ENCODE measurements around the gene ARPC3.
"Not testable (repeated sequence)": the region's sequence is repeated elsewhere in the genome, so short reads cannot be mapped to it uniquely, and the experiment has no call there.

Gene ARPC3

DNA sequence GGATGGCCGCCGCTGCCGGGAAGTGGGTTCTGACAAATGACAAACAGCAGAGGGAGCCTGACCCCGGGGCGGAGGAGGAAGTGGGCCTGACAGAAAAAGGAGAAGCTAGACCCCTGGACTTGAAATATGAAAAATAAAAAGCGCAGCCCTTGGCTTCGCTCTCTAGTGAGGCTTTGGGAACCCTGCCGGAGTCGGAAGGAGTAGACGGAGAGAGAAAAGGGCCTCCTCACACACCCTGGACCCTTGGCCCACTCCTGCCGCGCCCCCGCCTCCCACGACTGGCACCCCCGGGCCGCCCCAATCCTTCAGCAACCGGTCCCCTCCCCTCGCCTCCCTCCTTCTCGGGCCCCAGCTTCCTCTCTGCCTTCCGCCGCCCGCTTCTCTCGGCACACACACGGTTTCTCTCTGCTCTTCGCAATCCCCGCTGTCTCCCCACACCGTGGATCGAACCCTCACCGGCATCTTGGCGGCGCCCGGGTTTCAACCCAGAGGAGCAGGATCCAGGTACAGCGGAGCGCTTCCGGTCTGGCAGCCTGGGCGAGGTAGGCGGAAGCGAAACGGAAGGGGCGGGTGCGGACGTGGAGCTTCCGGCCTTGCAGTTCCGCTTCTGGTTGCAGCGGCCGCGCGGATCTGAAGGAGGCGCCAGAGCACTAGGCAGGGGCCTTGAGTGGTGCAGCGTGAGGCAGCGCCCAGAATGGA, at the start of gene ARPC3:
ARPC3 (minus strand) TSS at position 539 of the 699 bp plus-strand sequence; CDS start at position 462, 77 bp downstream.
- DNase-seq = peak; percentile 89

DNA sequence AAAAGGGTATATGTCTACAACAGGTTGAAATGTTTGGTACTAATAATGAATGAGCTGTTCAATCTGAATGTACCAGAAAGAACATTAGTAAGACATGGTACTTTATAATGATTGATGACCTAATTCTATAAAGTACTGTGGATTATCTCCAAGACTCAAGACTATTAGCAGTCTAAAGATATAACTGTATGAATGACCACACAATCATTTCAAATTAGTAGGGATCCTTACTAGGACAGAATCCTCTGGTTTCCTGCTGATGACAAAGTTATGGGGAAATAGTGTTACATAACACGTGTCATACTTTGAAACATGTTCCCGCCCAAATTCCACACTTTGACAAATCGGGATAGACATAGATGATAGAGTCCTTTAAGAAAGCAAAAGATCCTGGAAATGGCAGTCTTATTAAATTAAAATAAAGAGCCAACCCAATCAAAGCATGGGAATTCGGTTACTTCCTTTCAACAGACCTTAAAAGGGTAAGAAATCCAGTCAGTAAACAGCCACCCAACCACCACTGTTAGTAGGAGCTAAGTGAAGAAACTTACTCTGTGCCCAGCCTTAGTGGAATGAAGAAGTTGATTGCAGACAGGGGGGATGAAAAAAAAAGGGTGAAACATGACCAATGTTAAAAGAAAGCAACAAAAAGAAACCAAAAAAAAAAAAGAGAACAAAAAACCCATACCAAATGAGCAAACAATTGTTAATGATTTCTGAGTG, 49.0 kb upstream of the ARPC3 start:
- no peak for DNase-seq

GRCh38 chr12:110475426-110475825, 25.3 kb upstream of the ARPC3 start:
- DNase-seq = no peak

GRCh38 chr12:110468214-110469048, 18.3 kb upstream of the ARPC3 start, which contains the start of the genes FAM216A and GPN3:
TSS of gene FAM216A (plus strand) at chr12:110468845. CDS start at chr12:110468876, 31 bp downstream.
TSS of gene GPN3 (minus strand) at chr12:110468257. CDS start at chr12:110468203, 54 bp downstream.
- peak; percentile 99 for DNase-seq

GRCh38 chr12:110467847-110468213, 17.7 kb upstream of the ARPC3 start:
- DNase-seq = no peak

DNA sequence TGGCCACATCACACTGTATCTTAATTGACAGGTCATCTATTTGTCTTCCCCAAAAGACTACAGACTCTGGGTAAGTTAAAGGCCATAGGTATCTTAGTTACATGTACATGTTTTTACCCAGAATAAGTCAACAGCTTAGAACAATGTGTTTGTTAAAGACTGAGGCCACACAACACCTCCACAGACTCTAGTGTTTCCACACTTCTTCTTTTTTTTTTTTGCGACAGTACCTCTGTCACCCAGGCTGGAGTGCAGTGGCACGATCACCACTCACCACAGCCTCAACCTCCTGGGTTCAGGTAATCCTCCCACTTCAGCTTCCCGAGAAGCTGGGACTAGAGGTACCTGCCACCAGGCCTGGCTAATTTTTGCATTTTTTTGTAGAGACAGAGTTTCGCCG, 16.7 kb upstream of the ARPC3 start:
- DNase-seq = no peak

DNA sequence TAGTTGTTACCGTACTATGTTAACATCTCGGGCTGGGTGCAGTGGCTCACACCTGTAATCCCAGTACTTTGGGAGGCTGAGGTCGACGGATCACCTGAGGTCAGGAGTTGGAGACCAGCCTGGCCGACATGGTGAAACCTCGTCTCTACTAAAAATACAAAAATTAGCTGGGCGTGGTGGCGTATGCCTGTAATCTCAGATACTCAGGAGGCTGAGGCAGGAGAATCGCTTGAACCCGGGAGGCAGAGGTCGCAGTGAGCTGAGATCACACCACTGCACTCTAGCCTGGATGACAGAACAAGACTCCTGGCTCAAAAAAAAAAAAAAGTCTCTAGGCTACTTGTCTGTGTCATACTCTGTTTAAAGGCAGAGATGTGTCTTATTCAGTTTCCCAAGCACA, 15.6 kb upstream of the ARPC3 start:
- DNase-seq = not testable (repeated sequence)

DNA sequence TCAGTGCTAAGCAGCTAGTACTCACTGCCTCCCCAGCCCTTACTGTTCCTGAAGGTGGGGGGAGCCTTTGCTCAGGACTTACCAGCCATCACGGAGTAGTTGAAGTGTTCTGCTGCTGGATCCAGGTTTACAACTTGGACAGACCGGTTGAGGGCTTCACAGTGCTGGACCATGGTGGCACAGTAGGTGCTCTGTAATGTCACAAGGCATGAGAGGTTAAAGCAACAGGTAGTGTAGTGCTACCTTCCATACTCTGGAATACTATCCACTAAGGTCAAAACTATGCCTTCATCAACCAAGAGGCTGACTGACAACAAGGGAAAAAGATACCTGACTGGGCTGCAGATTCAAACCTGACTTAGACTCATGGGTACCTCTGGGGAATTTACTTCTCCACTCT, 14.9 kb upstream of the ARPC3 start:
- no peak for DNase-seq

GRCh38 chr12:110461189-110461588, 11.1 kb upstream of the ARPC3 start:
- not testable (repeated sequence) for DNase-seq

GRCh38 chr12:110458756-110459155, 8.6 kb upstream of the ARPC3 start:
- no peak for DNase-seq

- DNase-seq = no peak
These were observed 3.6 kb upstream of the ARPC3 start for GRCh38 chr12:110453569-110454296.

GRCh38 chr12:110451263-110451662, 1.1 kb upstream of the ARPC3 start:
- DNase-seq = no peak

GRCh38 chr12:110444455-110444854, 5.7 kb downstream of the ARPC3 start:
- no peak for DNase-seq

GRCh38 chr12:110436231-110436630, 13.9 kb downstream of the ARPC3 start:
- DNase-seq = no peak

DNA sequence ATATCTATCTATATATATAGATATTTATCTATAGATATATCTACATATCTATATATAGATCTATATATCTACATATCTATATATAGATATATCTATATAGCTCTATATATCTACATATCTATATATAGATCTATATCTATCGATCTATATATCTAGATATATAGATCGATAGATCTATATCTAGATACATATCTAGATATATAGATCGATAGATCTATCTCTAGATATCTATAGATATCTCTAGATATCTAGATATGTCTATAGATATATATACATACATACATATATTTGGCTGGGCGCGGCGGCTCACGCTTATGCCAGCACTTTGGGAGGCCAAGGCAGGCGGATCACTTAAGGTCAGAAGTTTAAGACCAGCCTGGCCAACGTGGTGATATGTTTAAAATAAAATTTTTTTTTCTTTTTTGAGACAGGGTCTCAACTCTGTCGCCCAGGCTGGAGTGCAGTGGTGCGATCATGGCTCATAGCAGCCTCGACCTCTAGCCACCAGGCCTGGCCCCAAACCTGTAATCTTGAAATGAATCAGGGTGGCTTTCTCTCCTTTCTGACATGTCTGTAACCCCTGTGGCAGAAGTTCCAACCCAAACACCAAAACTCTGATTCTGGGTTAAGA, 18.1 kb downstream of the ARPC3 start:
- DNase-seq = no peak

DNA sequence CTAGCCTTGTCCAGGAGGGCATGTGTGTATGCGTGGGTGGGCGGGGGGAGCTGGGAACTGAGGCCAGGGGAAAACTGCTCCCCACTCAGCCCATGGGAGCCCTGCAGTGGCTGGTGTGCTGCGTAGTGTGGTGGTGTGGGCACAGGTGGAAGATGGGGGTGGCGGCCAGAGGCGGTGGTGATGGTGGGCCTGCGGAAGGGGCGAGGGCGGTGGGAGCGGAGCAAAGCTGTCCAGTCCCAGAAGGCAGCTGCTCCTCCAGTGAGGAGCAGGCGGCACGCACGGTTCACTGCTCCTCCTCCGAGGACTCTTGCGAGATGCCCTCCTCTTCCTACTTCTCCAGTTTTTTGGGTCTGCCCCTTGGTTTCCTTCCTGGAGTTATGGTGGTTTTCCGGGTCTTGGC, 20.5 kb downstream of the ARPC3 start:
- DNase-seq = not testable (repeated sequence)

DNA sequence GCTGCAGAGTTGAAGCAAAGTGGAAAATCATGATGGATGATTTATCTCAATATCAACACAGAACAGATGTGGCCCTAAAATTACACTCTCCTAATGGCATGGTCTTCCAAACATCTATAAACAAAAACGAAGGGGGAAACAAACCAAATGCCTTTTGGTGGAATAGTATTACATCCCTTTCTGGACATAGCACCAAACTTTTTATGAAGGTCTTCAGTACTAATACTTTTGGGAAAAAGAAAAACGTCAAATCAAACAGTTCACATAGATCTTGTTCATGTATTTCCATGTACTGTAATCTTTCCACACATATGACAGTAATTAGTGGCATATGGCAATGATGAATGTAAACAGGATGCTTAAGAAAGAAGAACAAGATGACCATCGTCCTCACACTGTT, 23.7 kb downstream of the ARPC3 start:
- no peak for DNase-seq

- DNase-seq = no peak
These were observed 25.9 kb downstream of the ARPC3 start for GRCh38 chr12:110424237-110424636.

DNA sequence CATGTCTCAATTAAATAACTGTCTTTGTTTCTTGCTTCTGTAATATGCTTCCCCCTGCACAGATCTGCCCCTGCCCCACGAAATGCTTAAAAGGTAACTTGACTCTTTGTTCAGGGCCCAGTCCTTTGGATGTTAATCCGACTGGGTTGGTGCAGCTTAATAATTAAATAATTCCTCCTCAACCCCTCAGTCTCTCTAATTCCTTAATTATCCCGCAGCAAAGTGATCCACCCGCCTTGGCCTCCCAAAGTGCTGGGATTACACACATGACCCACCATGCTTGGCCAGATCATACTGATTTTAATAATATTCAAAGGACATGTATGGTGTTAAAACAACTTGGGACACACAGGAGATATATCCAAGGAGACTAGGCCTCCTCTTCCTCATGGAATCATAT, 28.4 kb downstream of the ARPC3 start:
- DNase-seq = no peak

DNA sequence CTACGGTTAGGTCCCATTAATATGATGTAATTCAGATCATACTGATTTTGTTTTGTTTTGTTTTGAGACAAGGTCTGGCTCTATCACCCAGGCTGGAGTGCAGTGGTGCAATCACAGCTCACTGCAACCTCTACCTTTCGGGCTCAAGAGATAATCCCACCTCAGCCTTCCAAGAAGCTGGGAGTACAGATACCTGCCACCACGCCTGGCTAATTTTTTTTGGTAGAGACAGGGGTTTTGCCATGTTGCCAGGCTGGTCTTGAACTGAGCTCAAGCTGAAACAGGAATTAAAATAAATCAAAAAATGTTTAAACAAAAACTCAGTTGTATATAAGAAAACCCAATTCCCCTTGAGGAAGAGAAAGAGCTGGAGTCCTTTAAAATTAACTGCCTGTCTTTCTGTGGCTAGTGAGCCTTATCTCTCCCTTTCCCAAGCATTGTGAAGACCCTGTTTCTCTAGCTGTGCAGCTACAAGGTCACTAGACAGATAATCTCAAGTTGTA, 28.9 kb downstream of the ARPC3 start:
- no peak for DNase-seq

- not testable (repeated sequence) for DNase-seq
These were observed 29.5 kb downstream of the ARPC3 start for GRCh38 chr12:110420644-110421043.

- not testable (repeated sequence) for DNase-seq
These were observed 33.0 kb downstream of the ARPC3 start for GRCh38 chr12:110417113-110417512.

Data from NCI-H510A treated with DMSO at 0.1 percent for 48 hours (cell line).